ENCODE results near the gene KCTD16.

Gene KCTD16

DNA sequence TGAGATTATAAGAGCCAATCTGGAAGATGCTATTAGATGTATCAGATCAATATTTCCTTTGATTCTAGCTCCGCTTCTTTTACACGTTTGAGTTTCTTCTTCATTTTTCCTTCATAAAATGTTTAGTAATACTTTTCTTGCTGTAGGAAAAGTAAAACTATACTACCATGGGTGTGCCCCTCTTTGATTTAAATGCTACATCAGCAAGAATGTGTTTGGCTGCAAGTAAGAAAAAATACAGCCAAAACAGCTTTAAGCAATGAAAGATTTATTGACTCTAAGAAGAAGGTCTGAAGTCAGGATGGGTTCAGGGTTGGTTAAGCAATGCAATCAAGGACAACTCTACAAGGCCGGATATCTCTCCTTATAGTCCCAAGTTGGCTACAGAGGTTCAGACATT, 126.4 kb downstream of the KCTD16 start:
- no peak for DNase-seq

DNA sequence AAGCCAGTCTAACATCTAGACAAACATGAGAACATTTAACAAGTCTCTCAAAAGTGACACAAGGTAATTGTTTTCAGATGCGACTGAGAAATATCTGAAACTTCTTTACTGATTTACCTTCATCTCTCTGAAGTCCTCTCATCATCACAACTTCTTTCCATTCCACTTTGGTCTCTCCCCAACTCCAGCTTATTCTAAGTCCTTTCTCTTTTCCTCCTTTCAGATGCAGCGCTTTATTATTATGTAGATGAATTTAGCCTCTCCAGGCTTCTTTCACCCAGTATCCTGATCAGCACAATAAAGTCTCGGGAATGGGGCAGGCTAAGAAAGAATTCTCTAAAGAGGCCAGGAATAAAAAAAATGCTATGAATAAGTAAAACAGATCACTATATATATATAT, 128.0 kb downstream of the KCTD16 start:
- no peak for DNase-seq

DNA sequence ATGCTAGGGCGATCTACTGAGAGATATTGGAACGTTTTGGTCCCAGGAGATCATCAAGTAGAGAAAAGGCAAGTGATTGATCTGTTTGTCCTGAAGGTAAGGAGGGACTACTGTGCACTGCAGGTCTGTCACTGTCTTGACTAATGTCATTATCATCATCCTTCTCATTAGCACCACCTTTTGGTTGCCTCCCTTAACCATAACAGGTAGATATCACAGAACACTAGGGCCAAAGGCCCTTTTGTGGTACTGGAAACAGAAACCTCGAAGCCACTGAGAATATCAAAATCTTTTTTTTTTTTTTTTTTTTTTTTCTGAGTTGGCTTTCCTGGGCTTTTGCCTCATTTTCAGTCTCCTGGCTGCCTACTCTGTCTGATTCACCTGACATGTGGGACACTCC, 134.0 kb downstream of the KCTD16 start:
- DNase-seq = no peak

DNA sequence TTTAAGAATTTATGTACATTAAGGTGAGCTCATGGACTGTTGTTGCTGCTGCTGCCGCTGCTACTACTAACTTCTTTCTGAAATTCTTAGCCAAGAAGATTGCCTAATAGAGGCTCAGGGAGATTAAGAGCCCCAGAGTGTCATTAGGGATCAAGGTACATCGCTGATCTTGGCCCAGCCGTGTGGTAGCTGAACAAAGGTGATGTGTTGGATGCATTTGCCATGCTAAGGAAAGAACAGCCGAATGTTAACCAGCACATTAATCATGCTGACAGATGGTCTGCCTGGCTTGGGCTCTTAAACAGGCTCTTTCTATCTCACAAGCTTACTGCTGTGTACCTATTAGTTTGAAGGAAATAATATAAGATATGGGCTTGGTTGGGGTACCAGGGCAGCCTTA, 137.1 kb downstream of the KCTD16 start:
- no peak for DNase-seq

DNA sequence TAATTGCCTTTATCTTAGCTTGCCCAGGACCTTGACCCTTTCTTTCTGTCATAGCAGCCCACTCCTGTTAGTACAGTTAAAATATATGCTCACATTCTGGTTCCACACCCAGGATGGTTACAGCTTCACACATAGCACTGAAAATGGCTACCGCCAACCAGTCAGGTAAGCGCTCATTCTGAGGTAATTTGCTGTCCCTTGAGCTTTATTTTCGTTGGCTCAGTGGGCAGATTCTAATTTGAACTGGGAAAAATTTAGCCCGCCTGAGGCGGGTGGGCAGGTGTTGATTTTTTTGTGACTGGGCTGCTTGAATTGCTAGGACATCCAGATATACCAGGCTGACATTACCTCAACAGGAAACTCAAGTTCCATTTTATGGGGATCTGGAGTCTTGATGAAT, 137.5 kb downstream of the KCTD16 start:
- no peak for DNase-seq

DNA sequence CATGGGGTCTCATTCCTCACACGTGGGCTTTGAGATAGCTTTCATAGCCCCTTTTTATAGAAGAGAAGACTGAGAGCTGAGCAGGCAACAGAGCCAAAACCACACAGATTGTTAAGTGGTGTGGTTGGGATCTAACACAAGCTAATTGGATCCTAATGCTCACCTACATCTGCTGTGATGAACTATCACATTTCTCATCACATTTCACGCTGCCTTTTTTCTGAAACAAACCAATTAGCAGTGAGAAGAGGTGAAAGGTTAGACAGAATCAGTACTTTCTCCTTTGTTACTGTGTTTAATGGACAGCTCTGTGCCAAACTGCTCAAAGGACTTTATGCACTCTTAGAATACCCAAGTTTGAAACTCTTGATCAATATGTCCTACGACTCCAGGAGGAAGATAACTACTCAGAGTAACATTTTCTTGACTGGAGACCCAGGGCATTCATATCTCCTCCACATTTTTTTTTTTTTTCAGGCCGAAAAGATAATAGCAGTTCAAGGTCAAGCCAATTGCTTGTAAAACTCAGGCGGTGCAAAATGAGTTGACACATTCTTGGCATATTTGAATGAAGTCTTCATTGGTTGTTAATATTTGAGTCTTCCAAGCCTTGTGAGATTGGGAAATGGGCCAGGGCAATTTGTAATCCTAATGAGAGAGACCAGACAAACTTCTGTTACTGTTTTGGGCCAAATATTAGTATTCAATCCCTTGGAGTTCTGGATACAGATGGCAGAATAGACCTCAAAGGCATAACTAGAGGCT, 138.4 kb downstream of the KCTD16 start:
- DNase-seq = no peak

DNA sequence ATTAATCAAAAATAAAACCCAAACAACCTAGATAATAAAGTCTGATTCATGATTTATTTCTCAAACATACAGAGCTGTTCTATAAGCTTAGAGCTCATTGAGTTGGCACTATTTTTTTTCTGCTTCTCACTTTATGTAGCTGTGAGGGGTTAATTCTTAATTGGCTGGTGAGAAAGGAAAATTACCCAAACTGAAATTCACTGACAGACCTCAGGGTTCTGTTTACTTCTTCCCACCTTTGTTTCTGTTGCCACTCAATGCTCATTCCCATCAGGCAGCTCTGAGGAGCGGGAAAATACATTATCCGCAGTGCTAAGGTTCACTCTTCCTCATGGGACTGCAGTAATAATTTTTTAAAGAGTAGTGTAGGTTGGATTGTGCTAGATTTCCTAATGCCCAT, 139.9 kb downstream of the KCTD16 start:
- no peak for DNase-seq

DNA sequence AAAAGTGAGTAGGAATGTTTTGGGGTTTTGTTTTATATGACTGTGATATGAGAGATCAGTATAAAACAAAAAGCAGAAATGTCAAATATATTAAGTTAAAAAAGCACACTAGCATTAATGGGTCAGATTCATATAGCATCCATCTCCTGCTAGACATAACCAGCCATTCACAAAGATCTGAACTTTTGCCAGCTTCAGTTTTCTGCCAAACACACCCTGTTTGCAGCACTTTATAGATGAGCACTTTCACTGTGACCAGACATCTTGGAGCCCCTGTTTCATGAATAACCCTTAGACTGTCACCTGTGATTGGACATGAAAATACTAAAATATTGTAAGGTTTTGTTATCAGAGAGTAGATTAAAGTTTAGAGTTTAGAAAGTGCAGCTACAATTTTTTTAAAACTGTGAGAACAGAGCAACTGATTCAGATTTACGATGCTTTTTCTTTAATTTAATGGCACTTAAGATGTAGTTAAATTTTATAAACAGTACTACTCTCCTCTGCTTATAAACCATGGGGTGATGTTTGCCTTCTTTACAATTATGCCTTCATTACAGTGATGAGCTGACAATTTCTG, 142.6 kb downstream of the KCTD16 start:
- no peak for DNase-seq

DNA sequence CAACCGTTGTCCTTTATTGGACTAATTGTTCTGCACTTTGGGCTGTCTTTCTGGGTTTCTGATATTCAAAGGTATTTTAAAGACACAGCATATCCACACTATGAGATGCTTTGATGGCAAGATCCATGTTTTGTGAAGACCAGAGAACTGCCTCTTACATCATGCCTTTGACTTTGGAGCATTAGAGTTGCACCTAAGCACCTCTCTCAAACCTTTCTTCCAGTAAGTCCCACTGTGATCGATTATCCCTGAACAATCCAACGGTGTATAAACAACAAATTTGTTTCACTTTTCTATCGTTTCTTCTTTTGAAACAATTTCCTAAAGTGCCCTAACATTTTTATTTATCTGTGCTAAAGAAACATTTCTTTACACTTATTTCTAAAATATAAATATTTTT, 144.4 kb downstream of the KCTD16 start:
- DNase-seq = no peak

DNA sequence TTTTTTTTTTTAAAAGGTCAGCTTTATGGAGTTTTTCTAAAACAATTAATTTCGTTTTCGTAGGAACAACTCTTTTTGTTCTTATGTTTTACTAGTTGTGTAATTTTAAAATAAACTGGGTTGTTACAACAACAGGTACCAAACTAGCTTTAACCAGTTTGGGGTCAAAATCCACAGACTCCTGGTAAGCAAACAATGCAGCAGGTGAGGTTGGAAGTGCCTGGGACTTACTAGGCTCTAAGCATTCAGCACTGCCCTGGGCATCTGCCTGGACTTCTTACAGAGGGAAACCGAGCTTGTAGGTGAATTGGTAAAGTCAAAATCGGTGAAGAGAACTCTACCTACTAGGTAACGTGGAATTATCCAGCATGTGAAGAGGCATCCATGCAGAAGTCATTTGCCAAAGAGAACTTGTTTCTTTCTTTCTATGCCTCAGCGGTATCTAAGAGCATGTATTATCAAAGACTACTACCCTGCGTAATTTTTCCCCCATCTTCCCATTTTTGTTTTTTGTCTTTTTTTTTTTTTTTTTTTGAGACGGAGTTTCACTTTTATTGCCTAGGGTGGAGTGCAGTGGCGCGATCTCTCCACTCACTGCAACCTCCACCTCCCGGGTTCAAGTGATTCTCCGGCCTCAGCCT, 145.4 kb downstream of the KCTD16 start:
- no peak for DNase-seq

DNA sequence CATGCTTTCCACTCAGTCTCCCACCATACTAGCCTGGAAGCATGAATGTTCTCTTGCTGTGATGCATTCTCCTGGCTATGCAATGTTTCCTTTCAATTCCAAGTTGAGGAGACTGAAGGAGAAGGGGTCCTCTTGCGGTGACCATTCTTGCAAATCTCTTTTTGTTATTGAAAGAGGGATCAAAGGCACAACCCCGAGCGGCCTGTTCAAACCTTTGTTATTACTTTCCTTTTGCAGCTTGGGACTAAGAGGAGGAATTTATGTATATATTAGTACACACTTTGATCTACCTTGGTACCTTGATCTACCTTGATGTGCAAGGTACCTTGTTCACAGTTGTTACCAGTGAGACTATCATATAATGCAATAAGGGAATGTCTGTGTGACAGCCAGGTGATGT, 147.3 kb downstream of the KCTD16 start:
- DNase-seq = no peak

DNA sequence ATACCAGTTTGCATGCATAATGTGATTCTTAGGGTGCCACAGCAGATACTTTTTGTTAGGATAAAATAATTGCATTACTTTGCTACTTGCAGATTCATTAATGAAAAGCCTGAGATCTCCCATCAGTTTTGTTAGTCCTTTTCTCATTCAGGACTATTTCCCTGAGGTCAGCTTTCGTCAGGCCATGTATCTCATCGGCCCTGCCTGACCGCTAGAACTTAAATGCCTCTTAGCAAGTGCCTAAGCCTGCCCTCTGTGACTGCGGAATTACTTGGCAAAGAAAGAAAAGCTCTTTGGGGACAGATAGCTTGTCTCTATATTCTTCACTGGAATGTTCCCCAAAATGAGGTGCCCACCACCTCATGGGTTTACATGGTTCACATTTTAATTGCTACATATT, 147.8 kb downstream of the KCTD16 start:
- no peak for DNase-seq

DNA sequence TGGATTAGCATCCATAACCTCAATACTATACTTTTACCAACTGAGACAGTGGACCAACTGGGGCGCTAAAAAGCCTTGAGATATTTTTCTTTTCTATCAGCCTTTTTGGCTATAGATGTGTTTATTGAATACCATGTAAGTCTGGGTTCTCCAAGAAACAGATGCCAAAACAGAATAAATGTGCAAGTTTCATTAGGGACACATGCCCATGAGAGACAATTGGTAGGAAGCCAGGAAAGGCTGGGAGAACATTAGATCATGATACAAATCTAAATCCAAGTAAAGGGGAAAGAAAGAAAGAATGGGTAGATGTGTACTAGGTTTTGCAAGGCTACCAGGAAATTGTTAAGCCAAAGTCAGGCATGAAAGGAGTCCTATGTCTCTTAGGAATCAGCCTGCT, 152.5 kb downstream of the KCTD16 start:
- no peak for DNase-seq

DNA sequence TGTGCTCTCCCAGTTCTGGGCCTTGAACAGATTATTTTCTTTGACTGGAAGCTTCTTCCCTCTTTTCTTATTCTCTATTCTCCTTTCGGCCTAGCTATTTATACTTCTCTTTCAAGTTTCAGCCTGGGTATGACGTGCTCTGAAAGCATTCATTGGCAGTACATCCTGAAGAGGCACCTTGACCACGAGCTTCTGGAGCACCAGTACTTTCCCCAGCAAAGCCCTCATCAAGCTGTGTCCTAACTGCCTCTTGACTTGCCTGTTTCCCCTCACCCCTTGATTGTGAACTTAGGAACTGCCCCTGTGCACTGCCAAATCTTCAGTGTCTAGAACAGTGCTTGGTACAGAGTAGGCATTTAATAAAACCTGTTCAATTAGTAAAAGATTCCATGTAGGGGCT, 154.9 kb downstream of the KCTD16 start:
- no peak for DNase-seq

DNA sequence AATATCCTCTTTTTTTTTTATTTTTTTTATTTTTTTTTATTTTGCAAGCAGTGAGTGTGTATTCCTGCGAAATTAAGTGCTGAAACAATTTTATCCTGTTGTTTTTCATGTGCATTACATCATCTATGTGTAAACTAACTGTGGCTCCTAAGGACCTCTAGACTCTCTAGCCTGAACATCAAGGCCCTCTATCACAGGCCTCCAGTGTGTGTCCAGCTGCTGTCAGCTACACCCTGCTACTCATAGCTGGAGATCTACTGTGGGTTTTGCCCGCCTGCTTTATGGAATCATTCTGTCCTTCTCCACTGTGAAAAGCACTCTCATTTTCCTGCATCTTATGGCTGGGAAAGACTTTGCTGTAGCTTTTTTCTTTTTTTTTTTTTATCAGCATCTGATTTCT, 157.8 kb downstream of the KCTD16 start:
- no peak for DNase-seq

DNA sequence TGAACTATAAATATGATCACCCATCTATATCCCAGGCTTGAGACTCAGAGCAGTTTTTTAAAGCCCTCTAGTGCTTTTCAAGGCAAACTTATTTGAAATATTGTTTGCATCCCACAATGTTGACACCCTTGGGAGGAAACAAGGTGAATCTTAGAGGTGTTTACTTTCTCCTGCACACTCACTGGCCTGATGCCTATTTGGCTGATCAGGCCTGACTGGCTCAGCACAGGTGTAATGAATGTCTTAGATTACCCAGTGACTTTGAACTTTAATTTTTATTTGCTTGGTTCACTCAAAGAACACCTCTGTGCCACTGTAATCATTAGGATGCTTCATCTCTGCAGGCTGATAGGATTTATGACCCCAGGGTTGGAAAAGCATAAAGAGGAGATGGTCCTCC, 158.3 kb downstream of the KCTD16 start:
- DNase-seq = no peak

DNA sequence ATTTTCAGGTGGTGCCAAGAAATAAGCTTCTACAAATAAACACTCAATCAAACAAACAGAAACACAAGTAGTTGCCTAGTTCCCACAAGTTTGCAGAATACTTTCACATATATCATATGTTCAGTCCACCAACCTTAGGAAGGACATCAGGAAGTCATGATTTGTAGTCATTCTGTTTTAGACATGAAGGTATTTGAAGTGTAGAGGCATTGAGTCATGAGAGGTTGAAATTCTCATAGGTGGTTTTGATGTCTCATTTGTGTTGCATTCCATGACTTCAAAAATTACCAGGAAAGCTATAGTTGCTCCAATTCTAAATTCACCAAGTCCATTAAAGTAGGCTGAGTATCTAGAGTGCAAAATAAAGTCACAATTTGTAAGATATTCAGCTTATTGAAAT, 159.0 kb downstream of the KCTD16 start:
- DNase-seq = no peak

DNA sequence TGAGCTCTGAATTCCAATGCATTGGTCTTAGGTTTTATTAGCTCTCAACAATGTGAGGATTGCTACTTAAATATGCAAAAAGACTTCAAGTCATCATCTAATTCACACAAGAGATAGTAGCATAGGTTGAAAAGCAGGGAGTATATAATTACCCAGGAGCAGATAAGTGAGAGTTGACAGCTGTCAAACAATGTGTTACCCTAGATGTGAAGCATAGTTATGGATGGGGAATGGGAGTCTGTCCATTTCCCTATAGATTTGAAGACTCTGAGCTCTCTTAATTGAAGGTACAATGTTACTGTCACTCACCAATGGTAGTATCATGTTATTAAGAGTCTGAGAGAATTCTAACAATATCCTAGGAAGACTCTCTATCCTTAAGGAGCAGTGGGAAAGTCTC, 160.7 kb downstream of the KCTD16 start:
- no peak for DNase-seq

DNA sequence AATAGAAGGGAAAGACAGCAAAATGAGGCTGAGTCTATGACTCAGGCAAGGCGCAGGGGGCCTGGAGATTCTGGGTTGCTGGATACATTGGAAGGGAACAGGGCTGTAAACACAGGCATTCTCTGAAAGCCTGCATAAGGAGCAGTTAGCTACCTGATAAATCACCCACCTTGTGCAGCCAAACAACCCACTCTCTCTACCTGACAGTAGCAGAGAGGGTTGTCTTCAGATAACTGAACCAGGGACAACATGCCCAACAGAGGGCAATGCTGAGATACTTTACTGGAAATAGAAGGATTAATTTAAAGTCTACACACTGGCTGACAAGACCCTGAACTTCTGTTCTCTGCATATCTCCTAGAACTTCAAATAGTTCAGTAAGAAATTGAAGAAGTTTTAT, 161.6 kb downstream of the KCTD16 start:
- no peak for DNase-seq

DNA sequence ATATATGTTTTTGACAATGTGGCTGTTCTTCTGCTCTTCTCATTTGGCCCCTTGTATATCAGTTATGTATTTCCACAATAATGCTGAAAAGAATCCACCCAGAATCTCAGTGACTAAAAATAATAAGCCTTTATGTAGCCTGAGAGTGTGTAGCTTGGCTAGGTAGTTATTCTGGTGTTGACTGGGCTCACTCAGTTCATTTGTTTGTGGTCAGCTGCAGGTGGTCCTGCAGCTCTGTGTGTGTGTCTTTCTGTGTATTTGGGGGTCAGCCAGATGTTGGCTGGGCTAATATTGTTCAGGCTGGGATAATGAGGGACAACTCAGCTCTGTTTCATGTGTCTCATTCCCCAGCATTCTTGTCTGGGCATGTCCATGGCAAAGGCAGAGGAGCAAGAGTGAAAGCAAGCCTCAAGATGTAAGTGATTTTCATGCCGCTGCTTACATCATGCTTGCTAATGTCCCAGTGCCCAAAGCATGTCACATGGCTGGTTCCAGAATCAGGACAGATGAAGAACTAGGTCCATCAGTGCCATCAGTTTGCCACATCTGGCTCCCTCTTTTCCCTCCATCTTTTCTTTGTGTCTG, 162.8 kb downstream of the KCTD16 start:
- no peak for DNase-seq

DNA sequence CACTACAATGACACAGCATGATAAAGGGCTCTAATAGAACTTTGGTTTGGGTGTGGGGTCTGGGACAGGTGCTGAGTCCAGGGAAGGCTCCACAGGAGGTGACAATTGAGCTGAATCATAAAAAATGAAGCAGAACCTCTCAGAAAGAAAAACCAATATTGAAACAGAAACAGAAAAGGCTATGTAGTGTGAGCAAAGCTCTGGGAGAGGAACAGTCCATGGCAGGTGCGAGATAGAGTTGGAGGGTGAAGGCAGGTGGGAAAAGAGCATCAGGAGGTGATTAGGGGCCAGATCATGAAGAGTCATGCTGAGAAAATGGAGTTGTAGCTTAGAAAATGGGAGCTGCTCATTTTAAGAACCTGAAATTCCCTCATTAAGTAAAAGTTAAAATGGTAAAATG, 164.9 kb downstream of the KCTD16 start:
- no peak for DNase-seq

DNA sequence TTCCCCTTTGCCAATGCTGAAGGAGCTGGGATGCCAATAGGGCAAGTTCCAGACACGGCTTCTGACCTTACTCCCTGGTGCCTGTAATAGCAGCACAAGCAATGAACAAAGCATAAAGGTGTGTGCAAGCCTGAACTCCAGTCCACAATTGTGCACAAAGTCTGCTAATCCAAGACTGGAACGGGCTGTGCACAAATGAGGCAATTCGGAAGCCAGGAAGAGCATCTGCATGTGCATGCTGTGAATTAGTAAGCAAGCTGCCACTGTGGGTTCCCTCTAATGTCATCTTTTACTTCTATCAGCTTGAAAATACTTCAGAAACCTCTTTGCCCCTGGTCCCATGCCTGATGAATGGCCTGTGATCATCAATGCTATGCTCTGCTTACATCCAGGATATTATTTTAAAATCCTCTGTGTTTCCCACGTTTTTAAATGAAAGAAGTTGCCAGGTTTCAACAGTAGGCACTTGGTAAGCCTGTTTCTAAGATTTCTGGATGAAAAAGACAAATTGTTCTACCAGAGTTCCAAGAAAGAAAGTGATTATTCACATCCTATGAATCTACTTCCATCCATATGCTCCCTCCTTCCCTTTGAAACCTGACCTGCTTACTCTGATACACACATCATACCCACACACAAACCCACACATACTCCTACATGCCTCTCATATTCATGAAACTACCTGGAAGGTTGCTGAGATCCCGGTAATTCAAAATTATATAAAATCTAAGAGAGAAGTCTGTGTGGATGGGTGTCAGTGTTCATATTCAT, 165.7 kb downstream of the KCTD16 start:
- DNase-seq = no peak

DNA sequence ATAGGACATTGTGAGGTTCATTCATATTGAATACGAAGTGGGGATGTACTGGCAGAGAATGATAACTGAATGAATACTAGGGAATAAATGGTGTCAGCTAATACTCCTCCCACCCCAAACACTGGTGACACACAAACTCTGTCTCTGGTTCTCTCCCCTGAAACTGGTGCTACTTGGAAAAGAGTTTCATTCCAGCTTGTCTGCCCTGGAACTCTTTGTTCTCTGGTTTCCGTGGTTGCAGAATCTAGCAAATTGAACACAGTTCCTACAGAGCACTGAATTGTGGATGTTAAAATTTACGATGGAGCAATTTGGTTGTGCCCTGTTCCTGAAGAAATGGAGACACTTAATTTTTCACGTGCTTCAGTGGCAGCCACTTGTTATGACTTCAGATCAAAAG, 181.7 kb downstream of the KCTD16 start:
- DNase-seq = no peak

Measured in cerebellar nuclear complex (tissue), 1 donor.